ENCODE results near the gene REEP2.

GRCh38 chr5:138391859-138392386 lies 46.9 kb upstream of the REEP2 start:
- TF ChIP-seq POLR2AphosphoS5 (IDR thresholded peaks at IDR 0.05; ENCODE audit: insufficient read depth in 1 of 2, low read depth in 1 of 2) (no peak), CTCF (IDR thresholded peaks at IDR 0.05) (no peak)

All from vagina (tissue), 2 donors.